ENCODE data around the gene ZNF302.
"Not testable (repeated sequence)": the region's sequence is repeated elsewhere in the genome, so short reads cannot be mapped to it uniquely, and the experiment has no call there.

ZNF302 gene

GRCh38 chr19:34675250-34675649 lies 2.2 kb upstream of the ZNF302 start:
- no peak for DNase-seq

DNA sequence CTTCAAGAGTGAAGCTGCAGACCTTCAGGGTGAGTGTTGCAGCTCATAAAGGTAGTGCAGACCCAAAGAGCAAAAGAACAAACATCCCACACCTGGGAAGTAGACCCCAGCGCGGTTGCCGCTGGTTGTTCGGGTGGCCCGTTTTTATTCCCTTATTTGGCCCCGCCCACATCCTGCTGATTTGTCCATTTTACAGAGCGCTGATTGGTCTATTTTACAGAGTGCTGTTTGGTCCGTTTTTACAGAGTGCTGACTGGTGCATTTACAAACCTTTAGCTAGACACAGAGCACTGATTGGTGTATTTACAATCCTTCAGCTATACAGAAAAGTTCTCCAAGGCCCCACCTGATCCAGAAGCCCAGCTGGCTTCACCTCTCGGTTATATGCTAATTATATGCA lies 1.6 kb upstream of the ZNF302 start:
- no peak for DNase-seq

GRCh38 chr19:34676697-34677385 lies 637 bp upstream of the ZNF302 start, which contains the start of gene SCGB2B2:
TSS of gene SCGB2B2 (minus strand) at chr19:34677159. CDS start at chr19:34594563, 82,596 bp downstream.
- DNase-seq: peak; percentile 86

GRCh38 chr19:34678085-34678412 lies 571 bp downstream of the ZNF302 start:
- no peak for DNase-seq

DNA sequence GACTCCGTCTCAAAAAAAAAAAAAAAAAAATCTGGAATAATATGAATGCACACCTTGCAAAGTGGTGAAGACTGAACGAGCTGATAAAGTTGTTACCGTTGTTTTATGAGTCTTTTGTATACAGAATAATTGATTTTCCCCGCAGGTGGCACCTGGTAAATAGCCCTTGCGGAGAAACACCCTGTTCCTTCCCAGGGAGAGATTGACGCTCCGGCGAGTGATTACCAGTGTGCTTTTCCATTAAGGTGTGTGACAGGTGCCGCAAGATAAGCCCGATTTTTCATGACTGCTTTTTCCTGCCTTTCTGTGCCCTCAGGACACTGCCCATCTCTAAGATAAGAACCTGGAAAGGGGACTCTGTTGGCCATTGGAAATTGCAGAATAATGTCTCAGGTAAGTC lies 943 bp downstream of the ZNF302 start:
- DNase-seq: no peak

DNA sequence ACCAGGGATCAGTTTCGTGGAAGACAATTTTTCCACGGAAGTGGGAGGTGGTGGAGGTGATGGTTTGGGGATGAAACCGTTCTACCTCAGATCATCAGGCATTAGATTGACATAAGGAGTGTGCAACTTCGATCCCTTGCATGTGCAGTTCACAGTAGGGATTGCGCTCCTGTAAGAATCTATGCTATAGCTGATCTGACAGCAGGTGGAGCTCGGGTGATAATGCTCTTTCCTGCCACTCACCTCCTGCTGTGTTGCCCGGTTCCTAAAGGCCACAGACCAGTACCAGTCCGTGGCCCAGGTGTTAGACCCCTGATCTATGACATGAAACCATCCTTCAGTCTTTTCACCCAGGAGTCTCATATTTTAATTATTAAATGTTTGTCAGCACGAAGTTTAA lies 4.0 kb downstream of the ZNF302 start:
- no peak for DNase-seq

DNA sequence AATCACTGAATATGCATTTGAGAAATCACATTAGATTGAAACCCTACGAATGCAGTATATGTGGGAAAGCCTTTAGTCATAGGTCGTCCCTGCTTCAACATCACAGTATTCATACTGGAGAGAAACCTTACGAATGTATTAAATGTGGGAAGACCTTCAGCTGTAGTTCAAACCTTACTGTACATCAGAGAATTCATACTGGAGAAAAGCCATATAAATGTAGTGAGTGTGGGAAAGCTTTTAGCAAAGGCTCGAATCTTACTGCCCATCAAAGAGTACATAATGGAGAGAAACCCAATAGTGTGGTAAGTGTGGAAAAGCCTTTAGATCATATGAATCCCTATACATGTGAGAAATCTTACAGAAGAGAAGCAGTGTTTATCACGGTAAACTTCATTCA lies 7.8 kb downstream of the ZNF302 start:
- not testable (repeated sequence) for DNase-seq

DNA sequence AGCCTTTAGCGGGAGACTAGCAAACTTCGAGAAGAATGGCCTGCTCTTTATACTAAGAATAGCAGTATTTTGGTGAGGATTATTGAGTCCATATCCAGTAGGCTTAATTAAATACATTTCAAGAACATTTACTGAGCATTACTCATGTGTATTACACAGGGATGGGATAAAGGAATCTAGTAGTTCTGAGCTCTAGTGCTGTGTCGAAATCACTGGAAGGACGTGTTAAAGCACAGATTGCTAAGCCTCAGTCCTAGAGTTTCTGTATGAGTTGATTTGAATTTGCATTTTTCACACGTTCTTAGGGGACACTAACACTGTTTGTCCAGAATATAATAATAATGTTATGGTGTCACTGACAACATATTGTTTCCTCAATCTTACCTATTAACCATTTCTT lies 9.0 kb downstream of the ZNF302 start:
- DNase-seq: no peak

GRCh38 chr19:34687348-34687747 lies 9.9 kb downstream of the ZNF302 start:
- no peak for DNase-seq

DNA sequence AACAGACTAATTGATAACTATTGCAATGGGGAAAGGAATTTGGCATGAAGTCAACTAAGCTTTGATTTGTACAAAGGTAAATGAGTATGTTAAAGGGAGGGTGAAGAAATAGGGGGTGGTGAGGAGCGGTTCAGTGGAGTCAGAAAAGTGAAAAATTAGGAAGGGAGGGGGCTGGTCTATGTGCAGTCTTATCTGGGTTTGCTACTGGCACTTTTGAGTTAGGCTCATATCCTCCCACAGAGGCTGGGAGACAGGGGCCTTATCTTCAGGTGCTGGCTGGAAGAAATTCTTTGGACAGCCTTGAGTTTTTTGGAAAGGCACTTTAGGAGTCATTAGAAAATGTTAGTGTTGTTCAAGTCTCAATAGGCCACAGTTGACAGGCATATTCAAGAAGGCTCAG lies 11.1 kb downstream of the ZNF302 start:
- no peak for DNase-seq

- DNase-seq: no peak
Measured at GRCh38 chr19:34690372-34690771, 12.9 kb downstream of the ZNF302 start.

- DNase-seq: no peak
Measured at GRCh38 chr19:34692549-34692948, 15.1 kb downstream of the ZNF302 start.

DNA sequence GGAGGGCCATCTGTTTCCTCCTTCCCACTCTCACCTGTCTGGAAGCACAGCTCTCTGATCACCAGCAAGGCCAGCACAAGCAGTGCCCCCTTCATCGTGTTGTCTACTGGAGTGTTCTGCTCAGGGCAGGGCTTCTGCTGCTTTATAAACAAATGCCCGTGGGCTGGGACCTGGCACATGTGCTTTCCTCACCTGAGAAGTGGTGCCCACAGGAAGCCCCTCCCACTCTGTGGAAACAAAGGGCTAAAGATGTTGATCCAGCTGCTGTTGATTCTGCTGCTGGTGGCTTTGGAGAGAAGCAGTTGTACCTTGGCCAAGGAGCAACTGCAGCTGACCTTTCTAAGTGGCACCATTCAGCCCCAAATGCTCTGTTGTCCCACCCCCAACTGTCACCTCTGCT lies 30.2 kb downstream of the ZNF302 start:
- DNase-seq: no peak

- no peak for DNase-seq
Measured at GRCh38 chr19:34711890-34712289, 34.4 kb downstream of the ZNF302 start.

DNA sequence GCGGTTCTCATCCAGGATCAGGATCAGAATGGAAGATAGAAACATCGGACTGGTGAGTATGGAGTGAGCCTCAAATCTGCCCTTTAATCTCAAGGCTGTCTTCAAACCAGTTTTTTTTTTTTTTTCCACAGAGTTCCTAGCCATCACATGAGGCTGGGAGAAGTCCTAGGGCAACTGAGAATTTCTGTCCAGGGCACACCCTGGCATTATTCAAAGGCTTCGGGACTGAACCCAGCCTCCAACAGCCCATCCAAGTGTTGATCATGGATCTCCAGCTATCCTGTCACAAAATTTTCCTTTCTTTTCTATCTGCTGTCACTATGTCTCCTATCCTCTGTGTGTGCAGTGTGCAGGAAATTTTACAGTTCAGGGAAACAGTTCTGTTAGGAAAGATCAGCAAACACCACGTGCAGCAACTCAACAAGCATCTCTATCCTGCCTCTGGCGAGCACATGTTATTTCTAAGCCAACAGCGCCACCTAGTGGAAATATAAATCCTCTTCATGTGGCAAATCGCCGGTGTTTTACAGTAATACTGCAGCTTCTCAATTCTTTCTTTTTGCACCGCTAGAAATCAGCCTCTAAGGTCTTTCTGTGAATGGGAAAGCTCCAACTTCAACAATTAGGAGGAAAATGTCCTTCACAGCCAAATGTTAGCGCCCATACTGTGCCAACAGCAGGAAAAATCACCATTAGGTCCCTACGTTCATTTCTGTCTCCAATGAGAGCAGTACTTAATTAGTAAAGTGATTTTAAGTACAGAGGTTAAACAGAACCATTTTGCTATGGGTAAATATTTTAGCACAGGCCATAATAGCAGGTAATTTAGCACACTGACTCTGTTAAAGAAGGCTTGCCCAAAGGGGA lies 35.1 kb downstream of the ZNF302 start:
- DNase-seq: peak; percentile 54

DNA sequence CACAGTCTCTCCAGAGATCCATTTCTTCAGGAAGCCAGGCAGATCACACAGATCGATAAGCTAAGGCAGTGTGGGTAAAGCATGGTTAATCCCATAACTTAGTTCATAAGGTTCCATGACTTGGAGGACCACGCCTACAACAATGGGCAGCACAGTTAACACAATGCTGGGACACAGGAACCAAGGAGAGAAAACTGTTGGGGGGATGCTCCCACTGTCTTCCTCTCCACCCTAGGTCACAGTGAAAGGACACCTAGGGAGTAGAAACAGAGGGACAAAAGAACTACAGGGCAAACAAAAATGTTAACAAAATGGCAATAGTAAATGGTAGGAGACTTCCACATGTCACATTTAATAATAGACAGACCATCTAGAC lies 35.8 kb downstream of the ZNF302 start:
- no peak for DNase-seq

DNA sequence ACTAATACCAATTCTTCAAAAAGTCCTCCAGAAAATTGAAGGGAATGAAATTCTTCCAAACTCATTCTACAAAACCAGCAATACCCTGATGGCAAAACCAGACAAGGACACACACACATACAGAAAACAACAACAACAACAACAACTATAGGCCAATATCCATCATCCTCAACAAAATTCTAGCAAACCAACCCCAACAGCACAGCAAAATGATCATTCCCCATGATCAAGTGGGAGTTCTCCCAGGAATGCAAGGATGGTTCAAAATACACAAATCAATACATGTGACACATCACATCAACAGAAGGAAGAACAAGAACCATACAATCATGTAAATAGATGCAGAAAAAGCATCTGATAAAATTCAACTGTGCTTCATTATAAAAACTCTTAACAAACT lies 37.9 kb downstream of the ZNF302 start:
- DNase-seq: no peak

DNA sequence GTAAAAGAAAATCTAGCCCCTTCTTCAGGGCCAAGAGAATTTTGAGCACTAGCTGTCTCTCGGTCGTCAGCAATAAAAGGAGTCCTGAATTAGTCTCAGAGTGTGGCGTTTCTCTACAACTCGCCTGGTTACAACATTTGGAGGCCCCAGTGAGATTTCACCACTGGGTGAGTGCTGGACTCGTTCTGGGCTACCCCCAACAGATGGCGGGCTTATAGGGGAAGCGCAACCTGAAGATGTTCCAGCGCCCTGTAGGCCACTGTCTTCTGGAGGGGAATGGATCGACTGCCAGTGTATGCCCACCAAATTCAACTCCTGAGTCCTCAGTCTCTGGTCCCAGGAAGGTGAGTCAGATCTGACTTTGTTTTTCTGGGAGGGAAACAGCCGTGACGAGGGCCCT lies 44.9 kb downstream of the ZNF302 start:
- DNase-seq: no peak

GRCh38 chr19:34725400-34725799 lies 47.9 kb downstream of the ZNF302 start:
- no peak for DNase-seq

DNA sequence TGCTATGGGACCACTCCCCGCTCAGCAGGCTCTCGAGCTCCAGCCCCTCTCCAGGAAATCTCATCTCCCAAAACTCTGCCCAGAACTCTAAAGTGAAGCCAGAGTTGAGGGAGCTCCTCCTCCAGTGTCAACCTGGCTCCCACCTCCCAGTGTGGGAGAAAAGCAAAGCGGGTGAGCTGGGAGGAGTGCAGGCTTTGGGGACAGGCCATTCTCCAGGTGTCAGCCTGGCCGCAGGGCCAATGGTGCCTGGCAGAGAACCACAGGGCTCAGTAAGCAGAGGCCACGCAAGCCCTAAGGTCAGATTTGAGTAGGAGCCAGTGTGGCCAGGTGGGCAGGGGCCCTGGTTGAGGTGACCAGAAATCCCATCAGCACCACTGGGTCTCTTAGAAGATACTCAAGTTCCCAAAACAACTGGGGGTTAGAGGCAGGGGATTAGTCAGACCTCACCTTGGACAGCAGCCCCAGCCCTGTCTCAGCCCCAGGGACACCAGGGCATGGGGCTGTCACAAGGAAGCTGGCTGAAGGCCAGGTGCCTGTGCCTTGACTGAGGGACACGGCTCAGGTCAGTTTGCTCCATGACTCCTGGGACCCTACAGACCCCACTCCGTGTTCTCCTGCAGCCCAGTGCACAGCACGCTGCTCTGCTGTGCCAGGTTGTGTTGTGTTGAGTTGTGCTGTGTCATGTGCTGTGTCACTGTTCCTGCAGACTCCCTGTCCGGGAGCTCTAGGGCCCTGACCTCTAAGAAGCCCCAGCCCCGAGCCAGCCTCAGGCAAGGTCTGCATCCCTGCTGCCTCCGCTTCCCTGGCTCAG lies 53.7 kb downstream of the ZNF302 start:
- no peak for DNase-seq

DNA sequence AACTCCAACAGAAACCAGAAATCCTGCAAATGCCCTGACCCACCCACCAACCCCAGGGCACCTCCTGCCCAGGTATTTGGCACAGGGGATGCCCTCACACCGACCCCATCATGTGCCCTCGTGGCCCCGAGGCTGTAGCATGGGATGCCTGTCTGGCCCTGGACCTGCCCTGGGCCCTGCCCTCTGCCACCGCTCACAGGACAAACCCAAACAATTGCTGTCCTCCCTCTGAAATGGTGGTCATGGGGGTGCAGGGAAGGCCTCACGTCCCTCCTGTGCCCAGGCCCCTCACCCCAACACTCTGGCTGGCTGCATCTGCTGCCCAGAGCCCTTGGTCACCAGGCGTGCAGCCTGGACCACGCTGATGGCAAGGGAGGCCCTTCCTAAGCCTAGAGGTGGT lies 54.5 kb downstream of the ZNF302 start:
- DNase-seq: no peak

DNA sequence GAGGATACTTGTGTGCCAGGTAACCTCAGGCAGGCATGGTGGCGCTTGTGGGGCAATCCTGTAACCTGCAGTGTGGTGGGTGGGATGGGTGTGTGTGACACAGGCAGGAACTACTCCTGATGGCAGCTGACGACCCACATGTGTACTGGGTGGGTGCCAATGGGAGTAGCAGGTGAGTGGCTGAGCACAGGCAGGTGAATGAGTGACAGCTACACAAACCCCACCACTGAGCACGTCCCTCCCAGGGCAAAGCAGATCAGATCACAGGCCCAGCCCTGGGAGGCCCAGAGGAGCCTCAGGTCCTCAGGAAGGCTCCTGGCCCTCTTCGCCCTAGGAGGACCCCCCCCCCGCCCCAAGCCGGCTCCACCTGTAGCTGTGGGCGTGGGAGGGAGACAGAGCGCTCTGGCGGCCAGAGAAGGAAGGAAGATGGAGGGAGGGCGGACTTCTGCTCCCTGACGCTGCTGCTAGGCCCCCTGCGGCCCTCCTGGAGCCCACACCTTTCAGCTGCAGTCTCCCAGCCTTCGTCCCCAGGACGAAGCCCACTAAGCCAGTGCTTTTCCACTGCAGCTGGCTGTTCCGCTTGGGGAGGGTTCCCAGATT lies 55.2 kb downstream of the ZNF302 start:
- DNase-seq: no peak

DNA sequence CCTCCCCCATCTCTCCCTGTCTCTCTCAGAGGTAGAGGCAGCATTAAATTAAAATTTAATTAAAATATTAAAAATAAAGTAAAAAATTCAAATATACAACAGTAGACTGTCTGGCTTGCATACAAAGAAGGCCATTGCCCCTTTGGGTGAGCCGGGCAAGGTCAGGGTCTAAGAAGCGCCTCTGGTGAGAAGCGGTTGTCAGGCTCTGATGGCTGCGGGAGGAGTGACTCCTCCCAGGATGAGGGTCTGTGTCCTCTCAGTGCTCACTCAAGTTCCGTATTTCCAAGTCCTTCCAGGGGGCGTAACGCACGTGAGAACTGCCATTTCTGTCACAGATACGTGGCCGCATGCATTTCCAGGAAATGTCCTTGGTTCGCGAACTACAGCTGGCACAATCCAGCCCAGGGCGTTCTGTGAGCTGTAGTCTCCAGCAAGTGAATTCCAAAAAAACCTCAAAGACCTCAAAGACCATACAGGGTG lies 55.8 kb downstream of the ZNF302 start:
- peak; percentile 42 for DNase-seq

Measured in DMS 273 treated with DMSO at 0.1 percent for 48 hours (cell line).